Fibroblast of lung (primary cell): ENCODE results near the gene UBE4B. TPM values are rescaled to one million over a fixed set of nuclear protein-coding genes. Genes with fewer than 3 reads are reported as not detected.

Experiments
- DNase-seq, 2 donors: peaks; one replicate each; pipeline versions ENCODE4 v3.0.0 to v3.0.0-alpha.2; 2010; ENCODE audit warnings: low read depth in 2 of 2
- H2AFZ ChIP-seq: 2 replicates; pipeline ENCODE4 v1.5.1; 2012; ENCODE audit warnings: low read length, control low read depth, inconsistent platforms
- H3K27ac ChIP-seq: 2 replicates; pipeline ENCODE4 v1.5.1; 2011; ENCODE audit warnings: low read length, control low read depth; ENCODE audit not compliant: insufficient read depth
- H3K27me3 ChIP-seq: 2 replicates; pipeline ENCODE4 v1.5.1; 2011; ENCODE audit warnings: mild to moderate bottlenecking, low read length; ENCODE audit not compliant: control insufficient read depth, insufficient read depth
- H3K36me3 ChIP-seq: 2 replicates; pipeline ENCODE4 v1.5.1; 2011; ENCODE audit warnings: low read length; ENCODE audit not compliant: control insufficient read depth, insufficient read depth
- H3K4me1 ChIP-seq: 2 replicates; pipeline ENCODE4 v1.5.1; 2011; ENCODE audit warnings: low read length; ENCODE audit not compliant: control insufficient read depth, insufficient read depth; ENCODE audit errors: extremely low read depth
- H3K4me2 ChIP-seq: 2 replicates; pipeline ENCODE4 v1.5.1; 2011; ENCODE audit warnings: low read length, control low read depth; ENCODE audit not compliant: insufficient read depth; ENCODE audit errors: extremely low read depth
- H3K4me3 ChIP-seq, 4 experiments: fragments of 200-600 bp in 1 of 4; sonication (generic) in 1 of 4; replicated peaks in 1 of 4; 2 replicates each; pipeline ENCODE4 v1.5.1; 2011 to 2016; ENCODE audit warnings: low read length in 4 of 4, low read depth in 3 of 4, mild to moderate bottlenecking in 3 of 4, control low read depth in 2 of 4, inconsistent platforms in 1 of 4, mixed read lengths in 1 of 4; ENCODE audit not compliant: insufficient read depth in 1 of 4; ENCODE audit errors: control extremely low read depth in 1 of 4
- H3K79me2 ChIP-seq: 2 replicates; pipeline ENCODE4 v1.5.1; 2012; ENCODE audit warnings: mild to moderate bottlenecking, low read length, inconsistent platforms; ENCODE audit not compliant: control insufficient read depth, insufficient read depth
- H3K9ac ChIP-seq: 2 replicates; pipeline ENCODE4 v1.5.1; 2011; ENCODE audit warnings: mild to moderate bottlenecking, low read length, control low read depth; ENCODE audit not compliant: insufficient read depth
- H3K9me3 ChIP-seq: 2 replicates; pipeline ENCODE4 v1.5.1; 2012; ENCODE audit warnings: low read depth, low read length; ENCODE audit not compliant: control insufficient read depth, insufficient read depth
- H4K20me1 ChIP-seq: 2 replicates; pipeline ENCODE4 v1.5.1; 2011; ENCODE audit warnings: low read length; ENCODE audit not compliant: control insufficient read depth, insufficient read depth; ENCODE audit errors: extremely low read depth
- EZH2 ChIP-seq: IDR thresholded peaks from 2 replicates; pipeline ENCODE4 v1.5.1; 2012; ENCODE audit warnings: low read length, control low read depth, mild to moderate bottlenecking; ENCODE audit errors: missing control alignments
- polyA plus RNA-seq, 2 donors: library from polyadenylated mRNA; depleted of rRNA in 1 of 2; stranded (reverse) in 1 of 2; unstranded in 1 of 2; fragments of >200 nt; gene quantifications; 2 replicates each; pipeline ENCODE4 v1.2.1, GENCODE V29; 2011 to 2012; ENCODE audit warnings: missing spikeins in 1 of 2
- total RNA-seq: library from RNA; depleted of rRNA; stranded (reverse); fragments of >200 nt; gene quantifications from 2 replicates; pipeline ENCODE4 v1.2.1, GENCODE V29; 2014
- TF ChIP-seq, protein P1 (sequence below), 2 donors: IDR thresholded peaks in 1 of 2; conservative IDR thresholded peaks in 1 of 2; 1 replicate in 1 of 2; 2 replicates in 1 of 2; pipeline ENCODE4 v1.5.1; 2011 to 2012; ENCODE audit warnings: low read length in 2 of 2, control low read depth in 1 of 2, inconsistent platforms in 1 of 2, low read depth in 1 of 2, mild to moderate bottlenecking in 1 of 2

Gene UBE4B
- total and polyA plus RNA-seq, 2 donors (not counting 1 experiment from before 2014, with no cell fraction given) = 21.9 to 30.7 TPM

DNA sequence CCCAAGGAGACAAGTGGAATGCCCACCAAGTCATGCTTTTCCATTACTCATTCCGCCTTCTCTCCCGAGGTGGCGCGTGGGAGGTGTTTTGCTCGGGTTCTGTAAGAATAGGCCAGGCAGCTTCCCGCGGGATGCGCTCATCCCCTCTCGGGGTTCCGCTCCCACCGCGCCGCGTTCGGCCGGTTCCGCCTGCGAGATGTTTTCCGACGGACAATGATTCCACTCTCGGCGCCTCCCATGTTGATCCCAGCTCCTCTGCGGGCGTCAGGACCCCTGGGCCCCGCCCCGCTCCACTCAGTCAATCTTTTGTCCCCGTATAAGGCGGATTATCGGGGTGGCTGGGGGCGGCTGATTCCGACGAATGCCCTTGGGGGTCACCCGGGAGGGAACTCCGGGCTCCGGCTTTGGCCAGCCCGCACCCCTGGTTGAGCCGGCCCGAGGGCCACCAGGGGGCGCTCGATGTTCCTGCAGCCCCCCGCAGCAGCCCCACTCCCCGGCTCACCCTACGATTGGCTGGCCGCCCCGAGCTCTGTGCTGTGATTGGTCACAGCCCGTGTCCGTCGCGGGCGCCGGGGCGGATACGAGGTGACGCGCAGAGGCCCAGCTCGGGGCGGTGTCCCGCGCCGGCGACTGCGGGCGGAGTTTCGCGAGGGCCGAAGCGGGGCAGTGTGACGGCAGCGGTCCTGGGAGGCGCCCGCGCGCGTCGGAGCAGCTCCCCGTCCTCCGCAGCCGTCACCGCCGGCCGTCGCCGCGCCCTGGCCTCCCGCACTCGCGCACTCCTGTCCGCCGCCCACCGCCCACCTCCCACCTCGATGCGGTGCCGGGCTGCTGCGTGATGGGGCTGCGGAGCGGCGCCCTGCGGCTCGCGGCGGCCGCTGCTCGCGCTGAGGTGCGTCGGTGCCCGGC lies 177.4 kb downstream of the UBE4B start, which contains the start of gene KIF1B:
Gene KIF1B (plus strand): TSS at position 666 of the 906 bp plus-strand sequence. CDS start 21,759 bp downstream, outside the sequence.
- Histone ChIP-seq H3K79me2 (peaks cover 35% of the 10 kb centered on the region), H3K4me1 (no peaks in the 10 kb centered on the region), H3K36me3 (no peaks in the 10 kb centered on the region), H3K27me3 (no peaks in the 10 kb centered on the region), H3K9me3 (no peaks in the 10 kb centered on the region), H3K4me3 (peak within 1 kb of the TSS; percentile 80 to 91 (median 83)), H3K9ac (peak within 1 kb of the TSS; percentile 92), H3K27ac (peak within 1 kb of the TSS; percentile 95), H2AFZ (peak within 1 kb of the TSS; percentile 77), H4K20me1 (peaks cover 4% of the 10 kb centered on the region), H3K4me2 (peak within 1 kb of the TSS; percentile 92)
- TF ChIP-seq EZH2 = no peak
- TF ChIP-seq, protein P1, sequence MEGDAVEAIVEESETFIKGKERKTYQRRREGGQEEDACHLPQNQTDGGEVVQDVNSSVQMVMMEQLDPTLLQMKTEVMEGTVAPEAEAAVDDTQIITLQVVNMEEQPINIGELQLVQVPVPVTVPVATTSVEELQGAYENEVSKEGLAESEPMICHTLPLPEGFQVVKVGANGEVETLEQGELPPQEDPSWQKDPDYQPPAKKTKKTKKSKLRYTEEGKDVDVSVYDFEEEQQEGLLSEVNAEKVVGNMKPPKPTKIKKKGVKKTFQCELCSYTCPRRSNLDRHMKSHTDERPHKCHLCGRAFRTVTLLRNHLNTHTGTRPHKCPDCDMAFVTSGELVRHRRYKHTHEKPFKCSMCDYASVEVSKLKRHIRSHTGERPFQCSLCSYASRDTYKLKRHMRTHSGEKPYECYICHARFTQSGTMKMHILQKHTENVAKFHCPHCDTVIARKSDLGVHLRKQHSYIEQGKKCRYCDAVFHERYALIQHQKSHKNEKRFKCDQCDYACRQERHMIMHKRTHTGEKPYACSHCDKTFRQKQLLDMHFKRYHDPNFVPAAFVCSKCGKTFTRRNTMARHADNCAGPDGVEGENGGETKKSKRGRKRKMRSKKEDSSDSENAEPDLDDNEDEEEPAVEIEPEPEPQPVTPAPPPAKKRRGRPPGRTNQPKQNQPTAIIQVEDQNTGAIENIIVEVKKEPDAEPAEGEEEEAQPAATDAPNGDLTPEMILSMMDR (conservative IDR thresholded peaks at IDR 0.05 in 1 of 2, IDR thresholded peaks at IDR 0.05 in 1 of 2; ENCODE audit: low read depth in 1 of 2, low read length in 2 of 2) = peak; percentile 71 to 80
- DNase-seq = peak; percentile 97

DNA sequence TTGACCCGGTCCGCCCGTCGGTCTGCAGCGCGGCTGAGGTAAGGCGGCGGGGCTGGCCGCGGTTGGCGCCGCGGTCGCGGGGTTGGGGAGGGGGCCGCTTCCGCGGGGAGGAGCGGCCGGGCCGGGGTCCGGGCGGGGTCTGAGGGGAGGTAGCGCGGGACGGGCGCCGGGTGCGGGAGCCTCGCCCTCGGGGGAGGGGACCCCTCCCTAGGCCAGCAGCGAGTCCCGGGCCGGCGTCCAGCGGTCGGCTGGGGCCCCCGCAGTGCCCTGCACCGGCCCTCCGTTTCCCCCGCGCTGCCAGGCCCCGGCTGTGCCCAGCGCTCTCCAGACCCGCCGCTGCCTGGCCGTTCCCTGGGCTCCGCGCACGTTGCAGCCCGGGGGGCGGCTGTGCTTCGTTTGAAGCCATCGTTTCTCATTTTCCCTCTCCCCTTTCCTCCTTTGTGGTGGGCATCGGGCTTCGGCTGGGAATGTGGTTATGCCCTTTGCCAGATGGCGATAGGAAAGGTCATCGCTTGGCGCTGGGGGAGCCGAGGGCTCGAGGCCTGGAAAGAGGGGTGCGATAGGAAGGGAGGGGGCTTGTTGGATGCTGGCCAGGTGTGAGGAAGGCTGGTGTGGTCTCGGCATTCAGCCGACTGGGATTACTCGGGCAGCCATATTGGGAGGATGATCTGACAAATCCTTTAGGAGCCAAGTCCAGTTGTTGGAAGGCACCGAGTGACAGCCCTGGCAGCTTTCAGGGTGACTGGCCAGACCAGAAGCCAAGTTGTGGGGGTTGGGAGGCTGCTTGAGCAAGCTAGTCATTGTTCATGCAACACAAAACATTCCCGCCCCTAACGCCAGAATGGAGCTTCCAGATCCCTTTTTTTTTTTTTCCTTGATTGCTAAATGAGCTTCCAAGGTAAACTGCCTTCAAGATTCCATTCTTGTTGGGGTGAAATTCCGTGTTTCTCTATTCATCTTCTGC lies 178.4 kb downstream of the UBE4B start:
- Histone ChIP-seq H3K9me3 (no peaks in the 10 kb centered on the region), H3K79me2 (peaks cover 44% of the 10 kb centered on the region), H3K4me1 (no peaks in the 10 kb centered on the region), H3K27ac (peak overlapping the region; percentile 95), H2AFZ (peak overlapping the region; percentile 12), H3K4me2 (peak overlapping the region; percentile 92), H3K4me3 (peak overlapping the region; percentile 80 to 91 (median 83)), H3K27me3 (no peaks in the 10 kb centered on the region), H4K20me1 (peaks cover 4% of the 10 kb centered on the region), H3K9ac (peak overlapping the region; percentile 89), H3K36me3 (no peaks in the 10 kb centered on the region)
- TF ChIP-seq, protein P1 (conservative IDR thresholded peaks at IDR 0.05 in 1 of 2, IDR thresholded peaks at IDR 0.05 in 1 of 2; ENCODE audit: low read depth in 1 of 2, low read length in 2 of 2) = no peak
- no peak for TF ChIP-seq EZH2
- peak; percentile 93 to 96 for DNase-seq
